PC-3 (cell line): ENCODE results near the gene IGSF8. TPM values are rescaled to one million over a fixed set of nuclear protein-coding genes. Genes with fewer than 3 reads are reported as not detected.
"Not testable (repeated sequence)": the region's sequence is repeated elsewhere in the genome, so short reads cannot be mapped to it uniquely, and the experiment has no call there.

Experiments used
- ATAC-seq: fragments of 200-7000 bp; cut with Tn5 transposase; 2 replicates; pipeline ENCODE4 v1.9.1; 2020; ENCODE audit warnings: mild to moderate bottlenecking, moderate library complexity
- BruUV-seq: library from RNA; stranded (reverse); fragments of 400-500 nt; replicated peaks from 2 replicates; lab custom pipeline; 2021; lab: Mats Ljungman, UMichigan
- CTCF ChIA-PET: fragments of 300-600 bp; sonication (Branson Sonifier 250); formaldehyde crosslinking; loops from one replicate; lab custom pipeline; 2022; ENCODE audit warnings: antibody characterized with exemption; lab: Charles Lee
- POLR2A ChIA-PET: fragments of 300-600 bp; sonication (Branson Sonifier 250); formaldehyde crosslinking; loops from one replicate; lab custom pipeline; 2022; ENCODE audit warnings: antibody characterized with exemption; ENCODE audit not compliant: unreplicated experiment; lab: Charles Lee
- DNase-seq: peaks from one replicate; pipeline ENCODE4 v3.0.0-alpha.2; 2015
- H2AFZ ChIP-seq: fragments of 300-600 bp; sonication (generic); 2 replicates; pipeline ENCODE4 v1.6.0; 2016; ENCODE audit warnings: antibody characterized with exemption, low read length
- H3F3A ChIP-seq: fragments of 300-600 bp; sonication (generic); one replicate; pipeline ENCODE4 v1.6.0; 2017; ENCODE audit warnings: antibody characterized with exemption, low read length, control low read depth, mild to moderate bottlenecking; ENCODE audit not compliant: unreplicated experiment
- H3K27ac ChIP-seq: fragments of 300-600 bp; sonication (generic); 2 replicates; pipeline ENCODE4 v1.5.1; 2016; ENCODE audit warnings: mild to moderate bottlenecking, low read length
- H3K27me3 ChIP-seq: fragments of 300-600 bp; sonication (generic); 2 replicates; pipeline ENCODE4 v1.6.1; 2016; ENCODE audit warnings: low read length, mixed read lengths
- H3K36me3 ChIP-seq: fragments of 300-600 bp; sonication (generic); 2 replicates; pipeline ENCODE4 v1.6.1; 2016; ENCODE audit warnings: low read depth, mixed run types, low read length, mixed read lengths
- H3K4me1 ChIP-seq: fragments of 300-600 bp; sonication (generic); 2 replicates; pipeline ENCODE4 v1.5.1; 2016; ENCODE audit warnings: low read length; ENCODE audit not compliant: insufficient read depth
- H3K4me2 ChIP-seq: fragments of 300-600 bp; sonication (generic); 2 replicates; pipeline ENCODE4 v1.6.0; 2016; ENCODE audit warnings: low read length
- H3K4me3 ChIP-seq: fragments of 300-600 bp; sonication (generic); 2 replicates; pipeline ENCODE4 v1.5.1; 2016; ENCODE audit warnings: mild to moderate bottlenecking, low read length, mixed read lengths
- H3K79me2 ChIP-seq: fragments of 300-600 bp; sonication (generic); 2 replicates; pipeline ENCODE4 v1.6.1; 2017; ENCODE audit warnings: low read length, mixed read lengths
- H3K9ac ChIP-seq: fragments of 300-600 bp; sonication (generic); 2 replicates; pipeline ENCODE4 v1.6.0; 2016; ENCODE audit warnings: mild to moderate bottlenecking, low read length
- H3K9me2 ChIP-seq: fragments of 300-600 bp; sonication (generic); replicated peaks from 2 replicates; pipeline ENCODE4 v1.6.1; 2016; ENCODE audit warnings: mixed run types, low read length, mixed read lengths
- H3K9me3 ChIP-seq: fragments of 300-600 bp; sonication (generic); 2 replicates; pipeline ENCODE4 v1.6.1; 2016; ENCODE audit warnings: low read length, mixed read lengths
- H4K20me1 ChIP-seq: fragments of 300-600 bp; sonication (generic); 2 replicates; pipeline ENCODE4 v1.6.1; 2016; ENCODE audit warnings: low read length, mixed read lengths
- EZH2 ChIP-seq: fragments of 300-600 bp; sonication (generic); IDR thresholded peaks from one replicate; pipeline ENCODE4 v1.6.1; 2017; ENCODE audit warnings: antibody characterized with exemption, mild to moderate bottlenecking, low read length; ENCODE audit not compliant: unreplicated experiment
- EZH2phosphoT487 ChIP-seq: fragments of 300-600 bp; sonication (generic); IDR thresholded peaks from 2 replicates; pipeline ENCODE4 v1.6.1; 2018; ENCODE audit warnings: mild to moderate bottlenecking, antibody characterized with exemption, low read length, borderline replicate concordance
- intact Hi-C: fragments of 100-400 bp; cut with micrococcal nuclease; formaldehyde crosslinking; loops from 2 replicates; pipeline ENCODE4 v1.9.0; 2023
- total RNA-seq: library from RNA; depleted of rRNA; stranded (reverse); fragments of >200 nt; gene quantifications from 2 replicates; pipeline ENCODE4 v1.2.3, GENCODE V29; 2014
- TF ChIP-seq, protein P1 (sequence below): fragments of 300-600 bp; sonication (generic); conservative IDR thresholded peaks from 2 replicates; pipeline ENCODE4 v1.5.1; 2017; ENCODE audit warnings: antibody characterized with exemption, low read depth, mild to moderate bottlenecking, low read length

IGSF8 gene
- total RNA-seq, 1 experiment from 2014 or later = 37.1 TPM

- H3K4me2 ChIP-seq = no peak overlapping the region
- TF ChIP-seq EZH2 = no peak
- TF ChIP-seq, protein P1, sequence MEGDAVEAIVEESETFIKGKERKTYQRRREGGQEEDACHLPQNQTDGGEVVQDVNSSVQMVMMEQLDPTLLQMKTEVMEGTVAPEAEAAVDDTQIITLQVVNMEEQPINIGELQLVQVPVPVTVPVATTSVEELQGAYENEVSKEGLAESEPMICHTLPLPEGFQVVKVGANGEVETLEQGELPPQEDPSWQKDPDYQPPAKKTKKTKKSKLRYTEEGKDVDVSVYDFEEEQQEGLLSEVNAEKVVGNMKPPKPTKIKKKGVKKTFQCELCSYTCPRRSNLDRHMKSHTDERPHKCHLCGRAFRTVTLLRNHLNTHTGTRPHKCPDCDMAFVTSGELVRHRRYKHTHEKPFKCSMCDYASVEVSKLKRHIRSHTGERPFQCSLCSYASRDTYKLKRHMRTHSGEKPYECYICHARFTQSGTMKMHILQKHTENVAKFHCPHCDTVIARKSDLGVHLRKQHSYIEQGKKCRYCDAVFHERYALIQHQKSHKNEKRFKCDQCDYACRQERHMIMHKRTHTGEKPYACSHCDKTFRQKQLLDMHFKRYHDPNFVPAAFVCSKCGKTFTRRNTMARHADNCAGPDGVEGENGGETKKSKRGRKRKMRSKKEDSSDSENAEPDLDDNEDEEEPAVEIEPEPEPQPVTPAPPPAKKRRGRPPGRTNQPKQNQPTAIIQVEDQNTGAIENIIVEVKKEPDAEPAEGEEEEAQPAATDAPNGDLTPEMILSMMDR = no peak
- TF ChIP-seq EZH2phosphoT487 = no peak
- H3K27ac ChIP-seq = no peak overlapping the region
- no peaks in the 10 kb centered on the region for H3K9me2 ChIP-seq
- no TSS peak for BruUV-seq
- CTCF ChIA-PET = no interaction called here
- no peak overlapping the region for H3K9ac ChIP-seq
- H3K4me3 ChIP-seq = no peak overlapping the region
- POLR2A ChIA-PET = no interaction called here
- H3K4me1 ChIP-seq = peaks cover 40% of the 10 kb centered on the region
- no peak for ATAC-seq
- no peaks in the 10 kb centered on the region for H3K27me3 ChIP-seq
- H4K20me1 ChIP-seq = no peaks in the 10 kb centered on the region
- DNase-seq = no peak
- no peaks in the 10 kb centered on the region for H3K9me3 ChIP-seq
- peaks cover 7% of the 10 kb centered on the region for H3F3A ChIP-seq
- intact Hi-C loops = no loop called here
- no peaks in the 10 kb centered on the region for H3K79me2 ChIP-seq
- H3K36me3 ChIP-seq = no peaks in the 10 kb centered on the region
- no peak overlapping the region for H2AFZ ChIP-seq
Measured at GRCh38 chr1:160127381-160127780, 29.0 kb upstream of the IGSF8 start.

- DNase-seq, CTCF ChIA-PET, H3K9me3 ChIP-seq, H2AFZ ChIP-seq, H3K9me2 ChIP-seq, H3K27me3 ChIP-seq, POLR2A ChIA-PET, intact Hi-C loops, BruUV-seq, H3K4me3 ChIP-seq, H3K36me3 ChIP-seq, H4K20me1 ChIP-seq, H3K79me2 ChIP-seq, H3K9ac ChIP-seq, ATAC-seq, H3F3A ChIP-seq: not testable (repeated sequence)
- H3K4me2 ChIP-seq = peak overlapping the region; percentile 61
- H3K4me1 ChIP-seq = peaks cover 40% of the 10 kb centered on the region
- peak overlapping the region; percentile 71 for H3K27ac ChIP-seq
Measured at GRCh38 chr1:160126342-160126741, 27.9 kb upstream of the IGSF8 start.

DNA sequence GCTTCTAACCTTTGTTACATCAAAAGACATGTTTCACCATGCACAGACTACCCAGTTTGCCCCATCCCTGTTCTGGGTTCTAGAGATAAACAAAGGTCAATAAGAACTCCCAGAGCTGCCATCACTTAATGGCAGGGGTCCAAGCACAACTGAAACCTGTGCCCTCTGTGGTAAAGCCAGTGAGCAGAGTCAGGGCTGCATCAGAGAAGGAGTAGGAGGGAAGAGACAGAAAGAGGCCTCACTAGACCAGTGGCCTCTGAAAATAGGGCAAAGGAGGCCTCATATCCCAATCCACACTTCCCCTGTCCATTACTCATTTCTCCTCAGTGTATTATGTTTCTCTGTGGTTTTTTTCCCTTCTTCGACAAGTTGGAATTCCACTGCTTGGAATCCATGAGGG, 27.3 kb upstream of the IGSF8 start:
- H2AFZ ChIP-seq = peak overlapping the region; percentile 33; the same call in 1 of the 2 replicates
- H3K27ac ChIP-seq = peak overlapping the region; percentile 71
- peak; percentile 25 for ATAC-seq
- H3K36me3 ChIP-seq = no peaks in the 10 kb centered on the region
- intact Hi-C loops = no loop called here
- H3K4me1 ChIP-seq = peaks cover 40% of the 10 kb centered on the region
- H3K79me2 ChIP-seq = no peaks in the 10 kb centered on the region
- H3K9ac ChIP-seq = 0 out of 2 replicates have a peak overlapping the region, but pooled peaks have one; percentile 4
- H3K27me3 ChIP-seq = no peaks in the 10 kb centered on the region
- H3K9me3 ChIP-seq = no peaks in the 10 kb centered on the region
- TF ChIP-seq, protein P1 = no peak
- ChIA-PET CTCF (no interaction called here), POLR2A (no interaction called here)
- H3K9me2 ChIP-seq = no peaks in the 10 kb centered on the region
- H3F3A ChIP-seq = peaks cover 7% of the 10 kb centered on the region
- peak; percentile 89 for DNase-seq
- peak overlapping the region; percentile 7; the same call in 1 of the 2 replicates for H3K4me3 ChIP-seq
- H4K20me1 ChIP-seq = no peaks in the 10 kb centered on the region
- H3K4me2 ChIP-seq = peak overlapping the region; percentile 61
- BruUV-seq = no TSS peak
